NK-92 treated with Interleukin-12 subunit alpha and Interleukin-12 subunit beta, amount 100 ng/mL, for 24 hours (cell line): ENCODE measurements around the gene CACNA1I.

Source experiments
- DNase-seq: peaks from one replicate; lab custom pipeline; 2025; lab: John Stamatoyannopoulos, UW

Gene CACNA1I

GRCh38 chr22:39648630-39648950, 78.0 kb downstream of the CACNA1I start:
- DNase-seq = no peak

DNA sequence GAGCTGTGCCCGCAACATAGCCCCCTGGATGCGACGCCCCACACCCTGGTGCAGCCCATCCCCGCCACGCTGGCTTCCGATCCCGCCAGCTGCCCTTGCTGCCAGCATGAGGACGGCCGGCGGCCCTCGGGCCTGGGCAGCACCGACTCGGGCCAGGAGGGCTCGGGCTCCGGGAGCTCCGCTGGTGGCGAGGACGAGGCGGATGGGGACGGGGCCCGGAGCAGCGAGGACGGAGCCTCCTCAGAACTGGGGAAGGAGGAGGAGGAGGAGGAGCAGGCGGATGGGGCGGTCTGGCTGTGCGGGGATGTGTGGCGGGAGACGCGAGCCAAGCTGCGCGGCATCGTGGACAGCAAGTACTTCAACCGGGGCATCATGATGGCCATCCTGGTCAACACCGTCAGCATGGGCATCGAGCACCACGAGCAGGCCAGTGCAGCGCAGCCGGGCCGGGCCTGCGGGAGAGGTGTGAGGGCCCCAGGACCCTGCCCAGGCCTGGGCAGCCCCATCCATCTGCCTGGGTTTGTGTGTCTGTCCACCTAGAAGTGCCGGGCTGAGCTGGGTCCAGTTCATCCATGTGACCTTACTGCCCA, 79.0 kb downstream of the CACNA1I start:
- DNase-seq = no peak

GRCh38 chr22:39651053-39651996, 80.8 kb downstream of the CACNA1I start:
- DNase-seq = no peak

DNA sequence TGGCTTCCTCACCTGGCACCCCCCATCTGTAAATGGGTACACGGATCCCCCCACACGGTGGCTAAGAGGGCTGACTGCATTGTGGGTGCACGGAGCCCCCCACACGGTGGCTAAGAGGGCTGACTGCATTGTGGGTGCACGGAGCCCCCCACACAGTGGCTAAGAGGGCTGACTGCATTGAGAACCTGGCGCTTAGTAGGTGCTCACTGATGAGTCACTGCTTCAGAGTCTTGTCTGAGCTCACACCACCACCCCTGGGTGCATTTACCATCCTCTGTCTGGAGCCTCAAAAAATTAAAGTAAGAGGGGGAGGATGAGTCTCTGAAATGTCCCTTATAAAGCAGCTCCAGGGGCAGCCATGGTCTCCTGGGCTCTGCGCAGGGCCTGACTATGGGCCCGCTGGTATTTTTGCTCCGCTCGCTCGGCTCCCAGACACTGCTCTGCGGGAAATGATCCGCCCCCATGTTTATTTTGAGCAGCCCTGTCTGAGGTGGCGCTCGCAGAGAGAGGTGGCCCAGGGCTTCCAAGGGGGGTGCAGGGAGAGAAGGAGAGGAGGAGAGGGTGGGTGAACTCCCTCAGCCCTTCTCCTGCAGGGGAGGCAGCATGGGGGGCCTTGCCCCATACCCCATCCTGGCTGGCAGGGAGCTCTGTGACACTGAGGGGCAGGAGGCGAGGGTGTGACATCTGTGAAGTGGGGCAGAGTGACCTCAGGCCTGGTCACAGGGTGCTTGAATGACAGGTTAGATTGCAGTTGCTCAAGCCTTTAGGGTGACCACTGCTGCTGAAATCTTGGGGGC, 82.6 kb downstream of the CACNA1I start:
- no peak for DNase-seq

DNA sequence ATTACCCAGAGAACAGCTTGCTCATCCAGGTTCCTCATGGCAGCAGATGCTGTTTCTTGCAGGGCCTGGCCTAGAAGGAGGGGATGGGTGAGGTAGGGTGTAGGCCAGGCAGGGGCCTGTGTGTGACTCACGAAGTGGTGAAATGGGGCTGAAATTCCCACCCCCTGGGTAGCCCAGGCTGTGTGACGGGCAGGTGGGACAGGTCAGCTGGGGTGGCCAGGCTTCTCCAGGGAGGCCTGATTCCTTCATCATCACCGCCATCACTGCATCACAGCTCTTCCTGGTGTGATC, 83.2 kb downstream of the CACNA1I start:
- no peak for DNase-seq

DNA sequence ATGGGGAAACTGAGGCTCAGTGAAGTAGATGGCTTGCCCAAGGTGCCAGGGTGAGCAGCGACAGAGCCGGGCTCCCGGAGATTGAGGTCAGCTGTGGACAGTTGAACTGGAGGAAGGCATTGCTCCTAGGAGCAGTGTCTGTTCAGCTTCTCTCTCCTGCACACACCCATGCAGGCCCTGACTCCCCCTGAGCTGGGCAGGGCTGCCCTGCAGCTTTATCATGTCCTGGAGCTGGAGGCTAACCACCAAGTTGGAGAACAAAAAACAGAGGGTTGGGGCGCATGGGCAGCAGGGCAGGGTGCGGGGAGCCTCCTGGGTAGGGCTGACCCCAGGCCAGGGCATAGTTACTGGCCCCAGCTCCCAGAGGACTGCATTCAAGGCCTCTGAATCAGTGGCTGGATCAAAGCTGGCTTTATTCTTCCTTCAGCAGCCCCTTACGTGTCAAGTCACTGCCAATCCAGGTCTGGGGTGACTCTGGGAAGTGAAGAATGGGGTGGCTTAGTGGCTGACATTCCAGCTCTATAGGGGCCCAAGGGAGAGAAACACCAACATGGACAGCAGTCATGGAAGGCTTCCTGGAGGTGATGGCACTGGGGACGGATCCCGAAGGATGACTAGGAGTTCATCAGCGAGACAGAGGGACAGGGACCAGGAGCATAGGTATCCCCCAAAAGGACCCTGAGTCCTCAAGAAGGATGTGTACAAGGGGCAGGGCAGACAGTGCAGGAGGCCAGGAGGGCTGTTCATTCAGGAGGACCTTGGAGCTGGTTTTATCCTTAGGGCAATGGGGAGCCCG, 83.8 kb downstream of the CACNA1I start:
- DNase-seq = no peak

DNA sequence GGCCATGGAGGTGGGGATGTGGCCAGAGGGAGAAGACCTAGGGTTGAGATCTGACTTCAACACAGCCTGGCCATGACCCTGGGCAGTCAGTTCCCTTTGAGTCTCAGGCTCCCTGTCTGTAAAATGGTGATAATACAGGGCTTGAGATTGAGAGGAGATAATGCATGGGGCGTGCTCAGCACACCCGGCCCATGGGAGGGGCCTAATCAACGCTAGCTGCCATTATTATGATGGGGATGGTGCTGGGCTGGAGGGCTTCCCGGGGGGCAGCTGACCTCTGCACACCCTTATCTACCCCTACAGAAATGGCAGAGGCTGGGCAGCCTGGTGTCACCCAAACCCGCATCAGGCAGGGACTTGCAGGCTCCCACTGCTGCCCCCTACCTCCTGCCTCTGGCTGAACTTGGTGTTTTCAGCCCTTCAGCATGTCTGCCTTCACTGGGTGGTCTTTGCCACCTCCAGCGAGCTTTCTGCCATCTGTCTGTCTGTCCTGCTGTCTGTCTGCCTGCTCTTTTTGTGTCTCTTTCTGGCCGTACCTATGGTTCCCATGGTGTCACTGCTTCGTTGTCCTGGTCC, 84.5 kb downstream of the CACNA1I start:
- no peak for DNase-seq

DNA sequence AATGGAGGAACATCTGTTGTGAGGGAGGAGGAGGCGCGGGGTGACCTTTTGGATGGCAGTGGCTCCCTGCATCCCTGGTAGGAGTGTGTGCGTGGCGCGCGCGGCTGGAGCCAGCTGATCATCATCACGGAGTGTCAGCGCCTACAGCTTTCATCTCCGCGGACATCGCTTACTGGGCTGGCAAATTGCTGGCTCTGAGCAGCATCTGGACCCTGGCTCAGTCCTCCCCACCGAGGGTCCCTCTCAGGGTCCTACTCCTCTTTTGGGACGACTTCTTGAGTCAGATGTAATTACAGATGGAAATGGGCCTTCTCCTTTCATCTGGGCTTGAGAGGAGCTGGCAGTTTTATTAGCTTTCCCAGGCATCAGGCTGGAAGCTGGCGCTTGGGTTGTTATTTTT, 85.3 kb downstream of the CACNA1I start:
- no peak for DNase-seq

DNA sequence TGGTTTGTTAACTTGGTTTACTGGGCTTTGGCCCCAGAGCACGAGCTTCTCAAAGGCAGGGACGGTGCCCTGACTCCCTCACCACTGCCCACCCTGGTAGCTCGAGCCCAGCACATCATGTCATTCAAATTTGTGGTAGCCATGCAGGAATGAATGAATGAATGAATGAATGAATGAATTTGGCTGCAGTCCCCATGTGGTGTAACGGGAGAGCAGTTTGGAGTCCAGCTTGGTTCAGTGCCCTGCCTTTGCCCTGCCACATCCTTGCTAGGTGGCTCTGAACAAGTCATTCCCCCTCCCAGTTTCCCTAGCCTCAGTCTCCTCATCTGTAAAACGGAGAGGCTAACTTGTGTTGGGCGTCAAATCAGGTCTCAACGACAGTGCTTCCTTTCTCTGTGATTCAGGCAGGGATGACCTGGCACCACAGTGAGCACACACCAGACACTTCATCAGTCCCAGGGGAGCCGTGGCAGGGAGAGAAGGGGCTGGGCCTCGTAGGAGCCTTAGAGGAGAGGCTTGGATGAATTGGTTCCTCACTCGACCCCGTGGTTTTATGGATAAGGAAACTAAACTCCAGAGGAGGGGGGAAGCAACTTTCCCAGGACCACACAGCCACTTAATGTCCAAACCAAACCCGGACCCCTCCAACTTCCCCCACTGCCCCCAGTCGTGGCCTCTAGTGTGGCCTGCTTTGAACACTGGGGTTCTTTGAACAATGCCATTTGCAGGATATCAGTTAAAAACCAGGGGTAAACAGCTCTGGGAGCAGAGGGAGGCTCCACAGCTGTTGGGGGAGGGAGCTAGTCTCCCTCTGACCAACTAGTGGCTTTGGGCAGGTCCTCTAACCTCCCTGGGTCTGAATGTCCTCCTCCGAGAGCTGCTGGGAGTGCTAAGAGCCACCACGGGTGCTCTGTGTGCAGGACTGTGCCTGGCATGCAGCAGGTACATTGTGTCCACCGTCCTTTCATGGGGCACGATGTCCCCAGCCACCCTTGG, 86.2 kb downstream of the CACNA1I start:
- no peak for DNase-seq

- no peak for DNase-seq
Observed at GRCh38 chr22:39658367-39658766, 87.8 kb downstream of the CACNA1I start.

GRCh38 chr22:39658806-39659463, 88.4 kb downstream of the CACNA1I start:
- DNase-seq = no peak

DNA sequence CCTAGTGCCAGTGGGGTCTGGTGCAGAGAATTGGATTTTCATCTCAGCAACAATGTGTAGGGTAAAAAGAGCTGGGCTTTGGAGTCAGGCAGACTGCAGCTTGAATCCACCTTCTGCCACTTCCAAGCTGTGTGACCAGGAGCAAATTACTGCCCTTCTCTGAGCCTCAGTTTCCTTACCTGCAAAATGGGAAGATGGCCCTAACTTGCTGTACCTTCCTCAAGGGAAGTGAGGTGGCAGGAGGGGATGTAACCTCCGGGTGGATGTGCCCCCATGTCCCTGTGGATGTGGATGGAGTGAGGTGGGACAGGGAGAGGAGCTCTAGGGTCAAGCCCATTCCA, 90.9 kb downstream of the CACNA1I start:
- no peak for DNase-seq

GRCh38 chr22:39661842-39662685, 91.5 kb downstream of the CACNA1I start:
- DNase-seq = no peak

- no peak for DNase-seq
Observed at GRCh38 chr22:39662686-39663052, 92.1 kb downstream of the CACNA1I start.

DNA sequence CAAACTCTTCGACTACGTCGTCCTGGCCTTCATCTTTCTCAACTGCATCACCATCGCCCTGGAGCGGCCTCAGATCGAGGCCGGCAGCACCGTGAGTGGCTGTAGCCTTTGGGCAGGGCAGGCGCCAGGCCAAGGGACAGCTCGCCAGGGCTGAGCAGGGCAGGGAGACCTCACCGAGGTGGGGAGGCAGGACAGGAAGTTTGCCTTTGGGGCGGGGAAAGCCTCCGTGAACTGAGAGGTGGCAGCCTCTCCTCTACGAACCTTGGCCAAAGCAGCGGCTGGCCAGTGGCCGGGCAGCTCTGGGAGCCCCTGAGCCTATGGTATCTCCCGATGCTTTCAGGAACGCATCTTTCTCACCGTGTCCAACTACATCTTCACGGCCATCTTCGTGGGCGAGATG, 93.2 kb downstream of the CACNA1I start:
- DNase-seq = no peak

- no peak for DNase-seq
Observed at GRCh38 chr22:39664485-39665200, 94.1 kb downstream of the CACNA1I start.

GRCh38 chr22:39665229-39665628, 94.7 kb downstream of the CACNA1I start:
- no peak for DNase-seq

GRCh38 chr22:39665661-39666431, 95.3 kb downstream of the CACNA1I start:
- no peak for DNase-seq
